MCF 10A (cell line): ENCODE results near the gene PIMREG. TPM values are rescaled to one million over a fixed set of nuclear protein-coding genes. Genes with fewer than 3 reads are reported as not detected.

Experiments
- BruUV-seq: library from RNA; stranded (reverse); fragments of 400-500 nt; replicated peaks from 2 replicates; lab custom pipeline; 2021; lab: Mats Ljungman, UMichigan
- CTCF ChIA-PET: fragments of 300-600 bp; sonication (Branson Sonifier 250); formaldehyde crosslinking; extraction: SDS; loops from one replicate; lab custom pipeline; 2021; ENCODE audit warnings: antibody characterized with exemption, inconsistent platforms; lab: Yijun Ruan, JAX
- POLR2A ChIA-PET: fragments of 300-600, 350-650 bp; sonication (Branson Sonifier 250); formaldehyde crosslinking; extraction: SDS; loops from one replicate; lab custom pipeline; 2020; ENCODE audit warnings: antibody characterized with exemption, inconsistent platforms; lab: Yijun Ruan, JAX
- DNase-seq: peaks from one replicate; pipeline ENCODE4 v3.0.0-alpha.2; 2018; ENCODE audit not compliant: unreplicated experiment
- H3K27ac Mint-ChIP-seq: one replicate; pipeline ENCODE4 v1.8.0; 2022; ENCODE audit warnings: mild to moderate bottlenecking, low read depth, mixed read lengths; ENCODE audit not compliant: unreplicated experiment
- H3K27me3 Mint-ChIP-seq: one replicate; pipeline ENCODE4 v1.8.0; 2022; ENCODE audit warnings: mixed read lengths; ENCODE audit not compliant: insufficient read depth, unreplicated experiment
- H3K36me3 Mint-ChIP-seq: one replicate; pipeline ENCODE4 v1.8.0; 2022; ENCODE audit warnings: mild to moderate bottlenecking, moderate library complexity, mixed read lengths; ENCODE audit not compliant: insufficient read depth, unreplicated experiment
- H3K4me1 Mint-ChIP-seq: one replicate; pipeline ENCODE4 v1.8.0; 2022; ENCODE audit warnings: mixed read lengths; ENCODE audit not compliant: insufficient read depth, unreplicated experiment
- H3K4me3 Mint-ChIP-seq: one replicate; pipeline ENCODE4 v1.8.0; 2022; ENCODE audit warnings: mild to moderate bottlenecking, moderate library complexity, mixed read lengths; ENCODE audit not compliant: unreplicated experiment
- H3K9me3 Mint-ChIP-seq: one replicate; pipeline ENCODE4 v1.8.0; 2022; ENCODE audit warnings: mixed read lengths; ENCODE audit not compliant: unreplicated experiment
- intact Hi-C: fragments of 100-400 bp; cut with micrococcal nuclease; formaldehyde crosslinking; loops from 2 replicates; pipeline ENCODE4 v1.14.1; 2022
- total RNA-seq: library from RNA; stranded (reverse); gene quantifications from 2 replicates; pipeline ENCODE4 v1.2.3, GENCODE V29; 2022
- TF ChIP-seq, protein P1 (sequence below): fragments of 200-600 bp; IDR thresholded peaks from one replicate; pipeline ENCODE4 v1.8.0; 2022; ENCODE audit warnings: antibody characterized with exemption, mild to moderate bottlenecking; ENCODE audit not compliant: unreplicated experiment

PIMREG gene
- total RNA-seq, 1 experiment from 2014 or later, result 21.7 TPM

DNA sequence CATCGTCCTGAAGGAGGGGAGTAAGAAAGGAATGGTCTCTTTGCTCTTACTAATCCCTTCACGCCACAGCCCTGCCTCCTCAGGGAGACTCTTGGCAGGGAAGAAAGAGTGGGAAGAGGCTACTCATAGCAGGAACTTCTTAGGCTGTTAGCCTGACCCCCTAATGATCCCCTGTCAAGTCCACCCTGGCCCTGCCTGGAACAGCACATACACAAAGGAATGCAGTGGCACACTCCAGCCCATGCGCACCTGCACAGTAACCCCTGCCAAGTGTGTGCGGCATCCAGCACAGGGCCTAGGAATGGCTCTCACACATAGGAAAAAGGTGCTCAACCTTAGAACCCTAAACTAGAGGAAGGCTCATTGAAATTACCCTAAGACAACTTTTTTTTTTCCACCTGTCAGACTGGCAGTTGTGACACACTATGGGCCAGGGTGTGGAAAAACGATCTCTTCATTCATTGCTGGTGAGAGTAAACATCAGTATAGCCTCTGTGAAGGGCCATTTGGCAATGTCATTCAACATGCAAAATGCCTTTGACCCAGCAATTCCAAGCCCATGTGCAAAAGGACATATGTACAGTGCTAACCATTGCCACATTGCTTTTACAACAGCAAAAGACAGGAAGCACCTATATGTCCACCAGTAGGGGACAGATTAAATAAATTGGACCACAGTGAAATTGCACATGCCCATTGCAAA is 50.1 kb downstream of the PIMREG start:
- H3K36me3 Mint-ChIP-seq, result peaks cover 6% of the 10 kb centered on the region
- no peaks in the 10 kb centered on the region for H3K27me3 Mint-ChIP-seq
- POLR2A ChIA-PET, result interaction anchor here (1.4 kb wide), 1 partner anchor 12 kb away, joined by 4 read pairs; no protein-coding TSS in a partner anchor
- H3K9me3 Mint-ChIP-seq, result no peaks in the 10 kb centered on the region
- CTCF ChIA-PET, result no interaction called here
- H3K27ac Mint-ChIP-seq, result peak overlapping the region; percentile 53
- DNase-seq, result no peak
- intact Hi-C loops, result no loop called here
- H3K4me3 Mint-ChIP-seq, result no peak overlapping the region
- no TSS peak for BruUV-seq
- TF ChIP-seq, protein P1, sequence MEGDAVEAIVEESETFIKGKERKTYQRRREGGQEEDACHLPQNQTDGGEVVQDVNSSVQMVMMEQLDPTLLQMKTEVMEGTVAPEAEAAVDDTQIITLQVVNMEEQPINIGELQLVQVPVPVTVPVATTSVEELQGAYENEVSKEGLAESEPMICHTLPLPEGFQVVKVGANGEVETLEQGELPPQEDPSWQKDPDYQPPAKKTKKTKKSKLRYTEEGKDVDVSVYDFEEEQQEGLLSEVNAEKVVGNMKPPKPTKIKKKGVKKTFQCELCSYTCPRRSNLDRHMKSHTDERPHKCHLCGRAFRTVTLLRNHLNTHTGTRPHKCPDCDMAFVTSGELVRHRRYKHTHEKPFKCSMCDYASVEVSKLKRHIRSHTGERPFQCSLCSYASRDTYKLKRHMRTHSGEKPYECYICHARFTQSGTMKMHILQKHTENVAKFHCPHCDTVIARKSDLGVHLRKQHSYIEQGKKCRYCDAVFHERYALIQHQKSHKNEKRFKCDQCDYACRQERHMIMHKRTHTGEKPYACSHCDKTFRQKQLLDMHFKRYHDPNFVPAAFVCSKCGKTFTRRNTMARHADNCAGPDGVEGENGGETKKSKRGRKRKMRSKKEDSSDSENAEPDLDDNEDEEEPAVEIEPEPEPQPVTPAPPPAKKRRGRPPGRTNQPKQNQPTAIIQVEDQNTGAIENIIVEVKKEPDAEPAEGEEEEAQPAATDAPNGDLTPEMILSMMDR, result no peak
- H3K4me1 Mint-ChIP-seq, result no peaks in the 10 kb centered on the region

DNA sequence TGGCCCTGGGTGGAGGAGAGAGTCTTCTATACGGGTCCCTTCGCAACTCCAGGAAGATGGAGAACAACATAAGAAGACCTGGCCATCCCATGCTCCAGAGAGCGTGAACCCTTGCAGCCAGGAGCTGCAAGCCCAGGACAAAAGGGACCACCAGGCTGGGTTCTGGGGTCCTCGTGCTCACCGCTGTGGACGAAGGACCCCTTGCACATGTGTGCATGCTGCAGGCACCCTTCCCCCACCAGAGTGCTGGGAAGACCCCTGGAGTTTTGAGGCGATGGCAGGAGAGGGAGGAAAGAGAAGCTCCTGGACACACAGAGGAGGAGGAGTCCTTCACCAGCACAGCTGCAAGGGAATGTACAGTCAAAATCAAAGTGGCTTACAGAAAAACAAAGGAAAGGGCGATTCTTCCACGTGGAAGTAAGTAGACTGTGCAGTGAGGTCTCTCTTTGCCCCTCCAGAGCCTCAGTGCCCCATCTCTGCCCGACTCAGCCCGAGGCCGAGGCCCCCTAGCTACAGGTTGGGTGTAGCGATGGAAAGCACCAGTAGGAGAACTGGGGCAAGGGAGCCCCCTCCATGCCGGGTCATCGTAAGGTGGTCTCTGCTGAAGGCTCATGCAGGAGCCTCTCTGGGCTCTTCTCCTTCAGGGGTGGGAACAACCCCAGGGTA is 51.3 kb downstream of the PIMREG start:
- CTCF ChIA-PET, result interaction anchor here (0.6 kb wide), 1 partner anchor 12 kb away, joined by 3 read pairs; no protein-coding TSS in a partner anchor
- no TSS peak for BruUV-seq
- H3K4me3 Mint-ChIP-seq, result no peak overlapping the region
- TF ChIP-seq, protein P1, result no peak
- no peaks in the 10 kb centered on the region for H3K27me3 Mint-ChIP-seq
- H3K9me3 Mint-ChIP-seq, result no peaks in the 10 kb centered on the region
- DNase-seq, result no peak
- H3K36me3 Mint-ChIP-seq, result peaks cover 11% of the 10 kb centered on the region
- intact Hi-C loops, result no loop called here
- H3K4me1 Mint-ChIP-seq, result no peaks in the 10 kb centered on the region
- H3K27ac Mint-ChIP-seq, result no peak overlapping the region
- POLR2A ChIA-PET, result interaction anchor here (0.7 to 1.4 kb wide), 2 partner anchors 11 to 353 kb away, joined by 3 to 4 read pairs; no protein-coding TSS in a partner anchor

DNA sequence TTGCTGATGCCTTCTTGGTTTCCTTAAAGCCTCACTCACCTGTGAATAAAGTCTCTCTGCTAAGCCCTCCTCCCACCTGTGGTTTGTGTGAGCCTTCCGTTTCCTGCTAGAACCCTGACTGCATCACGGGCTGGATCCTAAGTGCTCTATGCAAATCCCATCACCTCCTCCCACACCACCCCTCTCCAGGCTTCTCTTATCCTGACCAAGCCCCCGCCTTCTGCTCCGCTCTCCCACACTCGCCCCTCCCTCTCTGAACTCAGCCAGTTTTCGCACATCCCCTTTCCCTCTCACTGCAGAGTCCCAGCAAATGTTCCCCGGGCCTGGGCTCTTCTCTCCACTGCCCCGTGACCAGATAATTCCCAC is 51.8 kb downstream of the PIMREG start:
- ChIA-PET CTCF (interaction anchor here (0.6 to 1.5 kb wide), 2 partner anchors 11 to 24 kb away, joined by 3 to 6 read pairs; no protein-coding TSS in a partner anchor), POLR2A (no interaction called here)
- H3K36me3 Mint-ChIP-seq, result peaks cover 14% of the 10 kb centered on the region
- no TSS peak for BruUV-seq
- TF ChIP-seq, protein P1, result no peak
- H3K27me3 Mint-ChIP-seq, result no peaks in the 10 kb centered on the region
- no peaks in the 10 kb centered on the region for H3K4me1 Mint-ChIP-seq
- intact Hi-C loops, result no loop called here
- no peak overlapping the region for H3K4me3 Mint-ChIP-seq
- H3K9me3 Mint-ChIP-seq, result no peaks in the 10 kb centered on the region
- no peak for DNase-seq
- no peak overlapping the region for H3K27ac Mint-ChIP-seq

DNA sequence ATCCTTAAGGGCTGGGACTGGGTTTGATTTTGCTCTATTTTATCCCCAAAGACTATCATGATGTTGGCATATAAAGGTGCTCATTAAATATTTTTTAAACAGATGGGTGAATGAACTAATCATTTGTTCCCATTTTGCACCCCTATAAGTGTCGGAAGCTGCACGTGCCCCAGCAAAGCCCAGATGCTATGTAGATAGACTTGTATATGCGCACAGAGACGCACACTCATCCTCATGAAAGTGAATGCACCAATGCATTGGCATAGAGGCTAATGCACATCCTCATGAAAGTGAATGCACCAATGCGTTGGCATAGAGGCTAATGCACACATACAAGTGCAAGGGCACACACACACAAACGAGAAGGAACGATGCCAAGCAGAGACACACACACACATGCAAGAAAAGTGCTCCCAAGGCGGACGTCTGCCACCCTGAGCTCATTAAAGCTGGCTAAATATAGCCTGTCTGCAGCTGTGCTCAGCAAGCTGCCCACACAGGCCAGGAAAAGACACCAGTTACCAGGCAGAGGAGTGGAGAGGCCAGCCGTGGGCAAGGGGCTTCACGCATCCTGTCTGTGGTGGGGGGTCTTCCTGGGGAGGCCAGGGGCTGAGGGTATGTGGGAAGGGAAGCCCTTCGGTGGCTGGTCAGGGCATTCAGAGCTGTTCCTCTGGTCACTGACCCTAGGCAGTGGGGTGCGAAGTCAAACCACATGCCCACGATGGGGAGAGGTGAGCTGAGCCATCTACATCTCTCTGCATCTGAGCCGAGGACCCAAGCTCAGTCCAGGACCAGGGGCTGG is 52.6 kb downstream of the PIMREG start:
- H3K27me3 Mint-ChIP-seq, result no peaks in the 10 kb centered on the region
- H3K9me3 Mint-ChIP-seq, result no peaks in the 10 kb centered on the region
- CTCF ChIA-PET, result interaction anchor here (0.9 to 1.5 kb wide), 3 partner anchors 12 to 25 kb away, joined by 3 to 6 read pairs (median 4); no protein-coding TSS in a partner anchor
- H3K36me3 Mint-ChIP-seq, result peaks cover 21% of the 10 kb centered on the region
- no peak for DNase-seq
- H3K27ac Mint-ChIP-seq, result no peak overlapping the region
- H3K4me3 Mint-ChIP-seq, result no peak overlapping the region
- POLR2A ChIA-PET, result interaction anchor here (0.5 kb wide), 1 partner anchor 61 kb away, joined by 3 read pairs; no protein-coding TSS in a partner anchor
- no peaks in the 10 kb centered on the region for H3K4me1 Mint-ChIP-seq
- TF ChIP-seq, protein P1, result no peak
- intact Hi-C loops, result no loop called here
- no TSS peak for BruUV-seq
